HG03521 (cell line): Measurements from ENCODE around the gene KIRREL1.

ENCODE experiments used
- ATAC-seq: cut with Tn5 transposase; IDR thresholded peaks from one replicate; pipeline ENCODE4 v1.9.1; 2021; ENCODE audit warnings: mild to moderate bottlenecking, moderate library complexity; ENCODE audit not compliant: unreplicated experiment

The KIRREL1 gene

DNA sequence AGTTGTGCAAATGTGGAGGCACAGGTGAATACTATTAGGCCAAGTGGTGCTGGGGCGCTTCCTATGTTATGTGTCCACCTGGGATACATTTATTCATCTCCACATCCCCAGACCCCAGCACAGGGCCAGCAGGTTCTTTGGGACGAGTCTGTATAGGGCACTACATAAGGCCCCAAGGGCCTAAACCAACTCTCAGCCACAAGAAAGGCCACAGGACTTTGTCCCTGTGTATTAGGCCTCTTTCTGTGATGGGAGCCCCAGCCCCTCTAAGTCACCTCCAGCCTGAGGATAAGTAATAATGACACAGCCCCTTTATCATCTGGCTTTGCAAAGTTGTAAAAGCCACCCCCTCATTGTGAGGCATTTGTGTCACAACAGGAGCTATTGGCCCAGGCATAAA lies 108.0 kb downstream of the KIRREL1 start:
- no peak for ATAC-seq

- ATAC-seq: no peak
Measured at GRCh38 chr1:158101927-158102326, 108.5 kb downstream of the KIRREL1 start.

- ATAC-seq: no peak
Measured at GRCh38 chr1:158102881-158103674, 109.6 kb downstream of the KIRREL1 start.

DNA sequence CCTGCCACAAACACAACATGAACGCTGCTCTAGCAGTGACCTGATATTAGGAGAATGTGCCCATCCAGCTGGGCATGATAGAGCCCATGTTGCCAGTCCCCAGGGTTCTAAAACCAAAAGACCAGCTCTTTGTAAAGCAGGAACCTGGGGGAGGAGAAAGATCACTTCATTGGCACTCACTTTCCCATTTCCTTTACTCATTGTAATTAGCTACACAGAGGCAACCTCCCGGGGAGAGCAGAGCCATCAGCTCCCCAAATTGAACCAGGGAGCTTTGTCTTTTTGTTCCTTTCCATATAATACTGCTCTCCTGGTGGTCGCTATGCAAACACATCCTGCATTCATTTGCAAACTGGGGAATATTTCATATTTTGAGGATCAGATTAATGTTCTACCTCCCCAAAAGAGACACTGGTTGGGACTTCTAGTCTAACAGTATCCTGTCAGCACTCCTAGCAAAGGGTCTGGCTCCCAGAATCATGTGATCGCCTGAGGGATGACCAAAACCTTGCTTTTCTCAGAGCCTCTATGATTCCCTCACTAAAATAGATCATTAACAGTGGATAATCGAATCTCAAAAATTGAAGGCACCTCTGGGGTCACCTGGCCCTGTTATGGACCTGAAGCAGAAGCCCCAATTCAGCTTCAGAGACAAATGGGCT lies 110.5 kb downstream of the KIRREL1 start:
- no peak for ATAC-seq

GRCh38 chr1:158104891-158105290 lies 111.4 kb downstream of the KIRREL1 start:
- ATAC-seq: no peak

DNA sequence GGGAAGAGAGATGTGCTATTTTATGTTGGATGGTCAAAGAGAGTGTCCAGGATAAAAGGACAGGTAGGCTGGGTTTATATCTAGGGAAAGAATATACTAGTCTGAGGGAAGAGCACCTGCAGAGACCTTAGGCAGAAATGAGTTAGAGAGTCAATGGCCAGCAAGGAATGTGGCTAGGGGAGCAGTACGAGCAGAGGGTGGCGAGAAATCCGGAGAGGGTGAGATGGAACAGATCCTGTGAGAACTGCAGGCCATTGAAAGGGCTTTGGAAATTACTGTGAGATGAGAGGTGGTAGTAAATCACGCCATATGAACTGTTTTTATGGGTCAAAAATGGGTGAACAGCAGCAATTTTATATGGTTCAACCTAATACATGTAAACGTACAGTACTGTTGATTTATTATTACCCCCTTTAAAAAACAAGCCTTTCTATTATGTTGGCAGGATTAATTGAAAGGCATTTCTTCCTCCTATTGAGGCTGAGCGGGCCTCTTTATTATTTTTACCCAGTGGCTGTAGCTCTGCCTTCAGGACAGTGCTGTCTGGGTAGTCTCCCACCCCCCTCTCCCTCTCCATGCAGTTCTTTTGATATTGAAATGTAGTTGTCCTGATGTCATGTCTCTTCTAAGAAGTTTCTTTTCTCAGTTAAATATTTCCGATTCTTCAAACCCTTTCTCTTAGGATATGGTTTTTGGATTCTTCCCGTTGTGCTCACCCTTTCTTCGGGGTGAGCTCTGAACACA lies 112.1 kb downstream of the KIRREL1 start:
- no peak for ATAC-seq

- ATAC-seq: no peak
Measured at GRCh38 chr1:158107916-158108315, 114.5 kb downstream of the KIRREL1 start.

DNA sequence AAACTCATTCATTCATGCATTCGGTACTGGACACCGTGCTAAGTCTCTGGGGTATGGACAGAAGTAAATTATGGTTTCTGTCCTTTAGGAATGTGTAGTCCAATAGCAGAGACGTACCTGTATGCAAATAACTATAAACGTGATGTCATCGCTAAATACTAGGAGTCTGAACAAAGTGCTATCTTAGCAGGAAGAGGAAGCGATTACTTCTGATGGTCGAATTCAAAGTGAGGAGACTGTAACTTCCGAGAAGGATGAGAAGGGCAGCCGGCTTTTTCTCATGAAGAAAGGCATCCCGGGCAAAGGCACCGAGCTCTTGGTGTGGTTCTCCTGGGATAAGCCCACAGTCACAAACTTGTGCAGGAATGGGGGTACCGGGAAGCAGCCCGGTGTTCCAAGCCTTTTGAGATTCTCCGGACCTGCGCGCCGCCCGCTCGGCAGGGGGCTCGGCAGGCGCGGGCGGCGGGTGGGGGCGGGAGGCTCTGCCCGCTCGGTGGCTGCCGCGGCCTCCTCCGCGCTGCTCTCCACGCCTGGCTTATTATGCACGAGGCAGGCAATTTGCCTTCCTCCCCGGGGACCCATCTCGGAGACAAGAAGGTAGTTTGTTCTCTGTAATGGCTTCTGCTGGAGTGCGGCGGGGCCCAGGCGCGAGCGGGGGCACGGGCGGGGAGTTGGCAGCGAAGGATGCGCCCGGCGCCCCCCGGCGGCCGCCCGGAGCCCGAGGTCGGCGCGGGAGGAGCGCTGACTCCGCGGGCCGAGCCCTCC lies 119.7 kb downstream of the KIRREL1 start:
- ATAC-seq: no peak

- no peak for ATAC-seq
Measured at GRCh38 chr1:158113759-158114127, 120.3 kb downstream of the KIRREL1 start.

GRCh38 chr1:158115126-158115525 lies 121.7 kb downstream of the KIRREL1 start:
- ATAC-seq: no peak

DNA sequence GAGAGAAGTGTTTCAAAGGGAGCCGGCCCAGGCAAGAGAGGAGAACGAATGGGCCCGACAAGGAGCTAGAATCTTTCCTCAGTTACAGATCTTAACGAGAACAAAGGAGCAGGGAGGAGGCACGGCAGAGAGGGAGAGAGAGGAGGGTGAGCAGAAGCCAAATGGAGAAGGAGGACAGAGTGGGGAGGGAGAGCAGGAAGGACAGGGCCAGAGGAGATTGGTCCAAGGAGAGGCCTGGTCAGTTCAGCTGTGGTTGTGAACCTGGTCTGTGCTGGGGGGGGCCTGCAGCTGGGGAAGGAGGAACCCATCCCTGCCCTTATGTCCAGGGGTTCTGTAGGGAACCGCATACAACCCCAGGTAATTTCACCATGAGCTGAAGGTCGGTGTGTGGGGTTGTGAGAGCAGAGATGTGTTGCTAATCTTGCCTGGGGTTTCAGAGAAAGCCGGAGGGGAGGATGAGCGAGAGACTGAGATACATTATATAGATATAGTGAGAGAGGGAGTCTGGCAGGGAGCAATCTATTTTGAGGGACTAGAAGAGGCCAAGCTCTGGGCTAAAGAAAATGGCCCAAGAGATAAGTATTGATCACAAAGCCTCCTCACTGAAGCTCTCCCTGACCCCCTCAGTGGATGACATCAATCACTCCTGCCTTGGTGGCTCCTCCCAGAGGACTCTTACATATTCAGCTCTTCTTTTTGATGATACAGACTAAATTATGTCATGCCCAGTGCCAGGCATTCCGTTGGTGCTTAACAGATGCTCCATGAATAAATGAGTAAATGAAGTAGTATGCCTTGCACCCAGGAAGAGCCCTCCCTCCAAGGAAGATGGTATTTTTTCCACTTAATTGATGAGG lies 123.1 kb downstream of the KIRREL1 start:
- no peak for ATAC-seq

GRCh38 chr1:158117854-158118704 lies 124.6 kb downstream of the KIRREL1 start:
- ATAC-seq: no peak

- ATAC-seq: no peak
Measured at GRCh38 chr1:158118713-158119402, 125.4 kb downstream of the KIRREL1 start.

DNA sequence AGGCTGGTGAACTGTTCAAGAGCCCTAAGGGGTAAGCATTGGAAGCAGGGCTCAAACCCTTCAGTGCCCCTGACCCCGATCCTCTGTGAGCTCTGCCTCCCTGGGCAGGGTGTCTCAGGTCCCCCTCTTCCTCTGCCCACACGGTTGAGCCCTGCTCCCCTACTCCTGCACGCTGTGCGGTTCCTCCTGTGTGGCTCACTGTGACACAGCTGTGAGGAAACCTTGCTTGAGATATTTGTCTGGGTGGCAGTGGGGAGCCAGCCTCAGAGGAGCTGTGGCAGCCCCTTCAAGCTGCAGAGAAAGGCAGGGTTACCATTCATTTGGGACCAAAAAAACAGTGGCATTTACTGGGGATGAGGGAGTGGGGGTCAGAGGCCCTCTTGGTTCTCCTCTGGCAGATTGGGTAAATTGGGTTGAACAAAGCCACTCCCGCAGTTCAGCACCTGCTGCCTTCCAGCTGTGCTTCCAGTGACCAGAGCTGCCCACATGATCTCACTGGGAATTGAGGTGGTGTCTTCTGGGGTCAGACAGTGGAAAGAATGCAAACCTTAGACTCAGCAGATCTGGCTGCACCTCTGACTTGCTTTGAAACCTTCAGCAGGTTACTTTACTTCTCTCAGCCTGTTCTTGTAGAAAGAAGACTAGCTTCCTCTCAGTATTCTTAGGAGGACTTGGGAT lies 126.7 kb downstream of the KIRREL1 start:
- ATAC-seq: no peak

DNA sequence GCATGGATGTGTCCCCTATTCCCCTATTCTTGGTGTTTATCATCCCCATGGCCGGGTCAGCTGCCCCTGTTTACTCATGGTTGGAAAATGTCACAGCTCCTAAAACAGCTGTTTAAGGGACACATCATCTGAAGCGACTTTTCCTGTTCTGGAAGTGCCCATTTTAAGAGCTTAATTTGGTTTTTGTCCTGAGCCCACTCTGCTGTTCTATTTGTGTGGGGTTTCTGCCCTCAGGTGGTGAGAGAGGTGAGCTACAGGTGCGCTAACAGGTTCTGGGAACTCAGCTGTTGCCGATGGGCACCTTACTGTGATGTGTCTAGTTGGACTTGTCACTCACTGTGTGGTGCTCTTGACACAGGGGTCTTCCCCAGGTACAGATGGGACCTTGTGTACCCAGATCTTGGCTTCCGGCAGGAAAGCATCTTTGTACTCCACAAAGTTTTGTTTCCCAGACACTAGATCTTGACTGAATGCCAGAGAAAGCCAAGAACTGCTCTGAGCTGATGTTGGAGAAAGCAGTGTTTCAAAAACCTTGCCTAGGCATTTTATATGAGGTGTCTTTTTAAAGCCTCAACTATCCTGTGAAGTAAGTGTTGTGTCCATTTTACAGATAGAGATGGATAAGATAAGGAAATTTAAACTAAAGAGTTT lies 128.3 kb downstream of the KIRREL1 start:
- no peak for ATAC-seq

GRCh38 chr1:158122833-158123388 lies 129.5 kb downstream of the KIRREL1 start:
- ATAC-seq: no peak

- no peak for ATAC-seq
Measured at GRCh38 chr1:158124034-158124433, 130.6 kb downstream of the KIRREL1 start.
